GM19043 (cell line): ENCODE data around the gene GPR139.

Experiments used
- ATAC-seq: cut with Tn5 transposase; IDR thresholded peaks from one replicate; pipeline ENCODE4 v1.9.1; 2021; ENCODE audit warnings: low read depth; ENCODE audit not compliant: unreplicated experiment

The GPR139 gene

DNA sequence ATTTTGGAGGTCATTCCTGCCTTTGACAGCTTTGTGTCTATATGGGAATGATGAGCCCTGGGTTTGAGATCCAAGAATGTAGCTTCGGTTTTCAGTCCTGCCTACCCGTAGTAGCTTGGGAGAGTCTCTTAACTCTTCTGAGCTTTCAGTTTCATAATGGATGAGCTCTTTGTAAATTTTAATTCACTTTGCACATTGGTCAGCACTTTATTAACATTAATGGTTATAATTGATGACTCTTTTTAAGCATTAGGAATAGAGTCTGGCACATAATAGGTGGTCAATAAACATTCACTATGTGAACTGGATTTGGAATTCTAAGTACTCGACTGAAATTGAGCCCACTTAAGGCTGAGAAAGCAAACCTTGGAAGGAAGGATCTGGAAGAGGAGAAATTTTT, 17.3 kb downstream of the GPR139 start:
- no peak for ATAC-seq

GRCh38 chr16:20053336-20053735, 20.4 kb downstream of the GPR139 start:
- ATAC-seq = no peak

GRCh38 chr16:20051611-20052010, 22.1 kb downstream of the GPR139 start:
- ATAC-seq = no peak

- no peak for ATAC-seq
Observed at GRCh38 chr16:20051147-20051546, 22.5 kb downstream of the GPR139 start.

DNA sequence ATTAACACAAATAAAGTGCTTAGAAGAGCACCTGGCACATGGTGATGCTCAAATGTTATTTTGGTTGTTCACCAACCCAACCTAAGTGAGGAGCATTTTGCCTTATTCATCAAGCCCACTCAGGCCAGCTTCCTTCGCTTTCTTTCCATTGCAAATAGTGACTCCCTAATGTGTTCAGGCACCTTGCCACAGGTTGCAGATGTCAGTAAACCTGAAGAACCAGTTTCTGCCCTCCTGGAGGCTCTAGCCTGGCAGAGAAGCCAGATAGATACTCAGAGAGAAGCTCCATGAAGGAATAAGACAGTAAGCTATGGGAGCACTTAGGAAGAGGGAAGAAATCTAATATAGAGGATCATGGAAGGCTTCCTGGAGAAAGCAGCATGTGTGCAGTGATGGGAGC, 23.9 kb downstream of the GPR139 start:
- no peak for ATAC-seq

GRCh38 chr16:20045886-20046285, 27.8 kb downstream of the GPR139 start:
- ATAC-seq = no peak

GRCh38 chr16:20042848-20043247, 30.8 kb downstream of the GPR139 start:
- ATAC-seq = no peak

GRCh38 chr16:20041924-20042596, 31.6 kb downstream of the GPR139 start:
- no peak for ATAC-seq

GRCh38 chr16:20040011-20040410, 33.7 kb downstream of the GPR139 start:
- ATAC-seq = no peak

DNA sequence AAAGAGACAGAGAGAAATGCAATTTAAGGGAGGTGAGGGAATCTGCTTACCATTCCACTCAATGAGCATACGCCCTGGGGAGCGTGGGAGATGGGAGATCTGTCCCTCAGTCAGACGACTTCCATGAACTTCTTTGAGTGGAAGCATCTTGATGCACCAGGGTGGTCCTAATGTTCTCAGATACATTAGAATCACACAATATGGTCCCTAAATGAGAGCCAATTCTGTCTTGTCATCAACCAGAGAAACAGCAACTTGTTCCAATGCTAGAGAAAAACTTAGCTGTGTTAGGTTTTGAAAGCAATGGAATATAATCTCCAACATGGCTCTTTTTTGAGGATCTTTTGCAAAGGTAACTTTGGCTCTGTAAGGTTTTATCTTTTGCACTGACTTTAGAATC, 44.1 kb downstream of the GPR139 start:
- ATAC-seq = no peak

- no peak for ATAC-seq
Observed at GRCh38 chr16:20026361-20027072, 47.2 kb downstream of the GPR139 start.

DNA sequence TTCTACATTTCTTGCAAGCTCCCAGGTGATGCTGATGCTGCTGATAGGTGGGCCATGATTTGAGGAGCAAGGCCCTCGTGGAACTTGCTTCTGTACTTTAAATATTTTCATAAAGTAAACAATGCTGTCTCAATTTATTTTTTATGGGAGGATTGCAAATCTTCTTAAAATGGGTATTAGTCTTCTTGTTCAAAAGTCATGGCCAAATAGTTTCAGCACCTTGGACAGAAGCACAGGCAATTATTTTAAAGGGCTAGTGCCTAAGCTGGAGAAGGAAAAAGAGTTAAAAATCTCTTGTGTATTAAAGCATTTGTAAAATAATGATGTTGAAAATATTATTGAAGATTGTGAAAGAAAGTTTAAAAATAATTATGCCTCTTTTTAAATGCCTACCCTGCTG, 50.5 kb downstream of the GPR139 start:
- no peak for ATAC-seq

- no peak for ATAC-seq
Observed at GRCh38 chr16:20020976-20021375, 52.7 kb downstream of the GPR139 start.

GRCh38 chr16:20020083-20020482, 53.6 kb downstream of the GPR139 start:
- ATAC-seq = no peak

DNA sequence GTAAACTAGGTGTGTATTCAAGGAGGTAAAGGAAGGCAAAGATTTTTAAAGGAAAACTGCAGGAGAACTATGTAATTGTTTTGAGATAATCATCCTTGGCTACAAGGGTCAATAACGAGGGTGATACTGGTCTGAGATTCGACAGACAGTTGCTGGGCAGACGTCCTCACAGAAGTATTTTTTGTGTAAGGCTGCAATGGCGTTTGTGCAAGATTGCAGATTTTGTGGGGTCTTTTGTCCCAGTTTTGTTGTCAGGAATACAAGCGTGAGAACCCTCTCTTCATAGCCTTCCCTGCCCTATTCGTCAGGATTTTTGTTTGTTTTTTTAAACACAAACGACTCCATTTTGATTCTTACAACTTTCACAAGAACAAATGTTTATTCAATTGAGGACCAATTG, 57.5 kb downstream of the GPR139 start:
- no peak for ATAC-seq

GRCh38 chr16:20004931-20005330, 68.8 kb downstream of the GPR139 start:
- ATAC-seq = no peak

DNA sequence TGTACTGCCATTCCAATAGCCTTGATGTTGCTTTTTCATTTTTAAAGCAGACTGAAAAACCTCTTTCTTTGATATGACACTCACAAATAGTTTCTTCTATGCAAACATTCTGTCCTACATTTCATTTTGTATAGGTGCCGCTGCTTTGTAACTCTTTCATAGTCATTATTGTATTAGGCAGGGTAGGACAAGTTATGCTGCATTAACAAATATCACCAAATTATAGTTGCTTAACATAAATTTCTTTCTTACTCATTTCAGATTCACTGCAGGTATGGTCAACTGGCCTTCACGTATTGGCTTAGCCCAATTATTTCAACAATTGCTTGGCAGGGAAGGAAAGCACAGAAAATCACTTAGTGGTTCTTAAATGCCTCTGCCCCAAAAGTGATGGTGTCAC, 70.8 kb downstream of the GPR139 start:
- no peak for ATAC-seq

DNA sequence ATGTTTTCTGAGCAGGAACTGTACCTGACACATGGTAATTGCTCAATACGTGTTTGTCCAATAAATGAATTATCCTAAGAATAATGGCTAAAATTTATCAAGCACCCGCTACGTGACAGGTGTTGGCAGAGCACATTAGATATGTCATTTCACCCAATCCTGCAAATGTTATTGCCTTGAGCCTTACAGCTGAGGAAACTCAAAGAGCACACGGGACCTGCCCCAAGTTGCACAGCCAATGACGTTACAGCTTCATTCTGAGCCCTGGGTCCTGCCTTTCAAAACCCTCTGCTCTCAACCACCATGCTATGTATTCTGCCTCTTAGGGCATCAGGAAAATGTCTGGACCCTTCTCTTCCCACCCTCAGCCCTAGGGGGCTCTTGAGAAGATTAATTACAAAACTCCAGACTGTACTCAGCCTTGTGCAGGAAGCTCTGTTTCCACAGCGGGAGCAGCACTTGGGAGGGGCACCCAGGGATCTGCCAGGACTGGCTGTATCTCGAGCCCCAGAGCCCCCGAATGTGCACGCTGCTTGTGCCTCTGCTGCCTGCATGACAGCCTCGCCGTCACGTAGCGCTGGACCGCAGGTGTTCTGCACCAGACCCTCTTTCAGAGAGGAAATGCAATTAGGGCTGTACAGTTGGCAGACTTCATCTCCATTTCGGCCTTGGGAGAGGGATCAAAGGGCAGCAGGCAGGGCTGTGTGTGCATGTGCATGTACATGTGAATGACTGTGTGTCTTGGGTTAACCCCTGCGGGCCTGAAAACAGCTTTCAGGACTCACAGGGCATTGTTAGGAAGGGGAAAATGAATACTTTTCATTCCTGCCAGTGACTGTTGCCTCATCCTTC, 71.6 kb downstream of the GPR139 start:
- no peak for ATAC-seq

- ATAC-seq = no peak
Observed at GRCh38 chr16:19997734-19998133, 76.0 kb downstream of the GPR139 start.

DNA sequence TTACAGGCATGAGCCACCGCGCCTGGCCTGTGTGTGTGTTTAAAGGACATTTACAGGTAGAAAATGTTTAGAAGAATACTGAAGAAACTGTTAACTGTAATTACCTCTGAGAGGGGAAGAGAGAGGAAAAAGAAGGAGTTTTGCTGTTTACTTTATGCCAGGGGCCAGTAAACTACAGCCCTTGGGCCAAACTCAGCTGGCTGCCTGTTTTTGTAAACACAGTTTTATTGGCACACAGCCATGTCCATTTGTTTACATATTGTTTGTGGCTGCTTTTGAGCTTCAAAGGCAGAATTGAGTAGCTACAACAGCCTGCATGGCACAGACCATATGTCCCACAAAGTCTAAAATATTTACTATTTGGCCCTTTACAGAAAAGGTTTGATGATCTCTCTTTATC, 76.4 kb downstream of the GPR139 start:
- ATAC-seq = no peak

DNA sequence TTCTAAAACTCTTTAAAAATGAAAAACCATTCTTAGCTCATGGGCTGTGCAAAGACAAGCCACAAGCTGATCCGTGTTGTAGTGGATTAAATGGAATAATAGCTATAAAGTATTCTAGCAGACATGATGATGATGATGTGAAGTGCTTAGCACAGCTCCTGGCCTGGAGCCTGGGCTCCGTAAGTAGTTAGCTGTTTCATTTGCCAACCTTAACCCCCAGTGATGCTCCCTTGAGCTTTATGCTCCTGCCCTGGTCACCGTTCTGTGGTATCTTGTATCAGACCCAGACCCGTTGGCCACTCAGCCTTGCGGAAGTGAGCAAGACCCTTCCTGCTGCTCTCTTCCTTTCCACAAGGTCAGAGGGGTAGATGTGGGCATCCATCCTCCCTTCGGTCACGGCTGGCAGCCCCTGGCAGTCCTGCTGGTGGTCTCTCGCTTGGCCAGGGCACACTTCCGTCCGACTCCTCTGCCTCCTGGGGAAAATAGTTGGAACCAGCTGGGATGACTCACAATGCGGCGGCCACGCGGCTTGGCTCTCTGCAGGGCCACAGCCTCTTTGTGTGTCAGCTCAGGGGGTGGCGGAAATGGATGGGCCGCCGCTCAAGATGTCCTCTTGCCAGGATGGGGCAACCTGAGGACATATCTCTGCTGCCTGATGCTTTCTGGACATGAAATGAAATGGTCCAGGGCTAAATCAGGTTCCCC, 79.1 kb downstream of the GPR139 start:
- no peak for ATAC-seq
